ENCODE data around the gene PFDN4.
"Not testable (repeated sequence)": the region's sequence is repeated elsewhere in the genome, so short reads cannot be mapped to it uniquely, and the experiment has no call there.

Gene PFDN4

DNA sequence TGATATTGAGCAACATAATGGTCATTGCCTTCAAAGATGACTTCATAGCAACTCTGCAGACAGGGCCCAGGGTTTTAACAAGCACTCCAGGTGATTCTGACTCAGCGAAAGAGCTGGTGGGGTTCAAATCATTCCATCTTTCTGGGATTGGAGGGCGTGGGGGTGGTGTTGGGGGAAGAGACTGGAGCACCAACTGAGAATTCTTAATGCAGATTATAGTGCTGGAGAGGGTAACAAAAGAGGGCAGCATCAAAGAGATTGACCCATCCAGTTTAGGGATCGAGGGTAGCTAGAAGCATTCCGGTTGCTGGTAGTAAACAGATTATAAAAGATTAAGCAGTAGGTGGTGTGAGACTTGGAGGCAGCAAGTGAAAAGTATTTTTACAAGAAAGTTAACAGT lies 15.9 kb downstream of the PFDN4 start:
- no peak for DNase-seq (ENCODE audit: low read depth)

DNA sequence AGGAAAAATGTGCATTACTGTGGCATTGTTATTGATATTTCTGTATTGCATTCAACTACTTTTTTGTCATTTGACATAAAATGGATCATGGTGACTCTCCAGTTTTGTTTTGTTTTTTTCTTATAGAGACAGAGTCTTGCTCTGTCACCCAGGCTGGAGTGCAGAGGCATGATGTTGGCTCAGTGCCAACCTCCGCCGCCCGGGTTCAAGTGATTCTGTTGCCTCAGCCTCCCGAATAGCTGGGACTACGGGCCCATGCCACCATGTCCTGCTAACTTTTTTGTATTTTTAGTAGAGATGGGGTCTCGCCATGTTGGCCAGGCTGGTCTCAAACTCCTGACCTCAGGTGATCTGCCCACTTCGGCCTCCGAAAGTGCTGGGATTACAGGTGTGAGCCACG lies 16.8 kb downstream of the PFDN4 start:
- DNase-seq (ENCODE audit: low read depth): not testable (repeated sequence)

DNA sequence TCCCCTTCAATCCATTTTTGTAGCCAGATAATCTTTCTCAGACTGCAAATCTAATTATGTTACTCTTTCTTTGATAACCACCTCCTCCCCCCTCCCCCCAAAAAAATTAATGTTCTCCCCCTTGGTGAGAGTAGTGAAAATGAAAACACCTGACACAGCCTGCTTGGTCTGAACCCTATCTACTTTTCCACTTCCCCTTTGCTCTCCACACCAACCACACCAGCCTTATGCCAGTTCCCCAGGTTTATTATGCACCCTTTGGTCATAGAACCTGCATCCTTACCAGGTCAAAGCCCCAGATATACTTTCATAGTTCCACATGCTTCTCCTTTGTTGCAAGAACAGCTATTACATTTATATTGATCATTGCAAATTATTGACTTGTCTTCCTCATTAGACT lies 19.4 kb downstream of the PFDN4 start:
- no peak for DNase-seq (ENCODE audit: low read depth)

DNA sequence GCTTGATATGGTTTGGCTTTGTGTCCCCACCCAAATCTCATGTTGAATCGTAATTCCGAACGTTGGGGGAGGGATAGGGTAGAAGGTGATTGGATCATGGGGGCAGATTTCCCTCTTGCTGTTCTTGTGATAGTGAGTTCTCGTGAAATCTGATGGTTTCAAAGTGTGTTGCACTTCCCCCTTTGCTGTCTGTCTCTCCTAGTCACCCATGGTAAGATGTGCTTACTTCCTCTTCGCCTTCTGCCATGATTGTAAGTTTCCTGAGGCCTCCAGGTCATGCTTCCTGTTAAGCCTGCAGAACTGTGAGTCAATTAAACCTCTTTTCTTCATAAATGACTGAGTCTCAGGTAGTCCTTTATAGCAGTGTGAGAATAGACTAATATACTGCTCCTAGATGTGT lies 19.9 kb downstream of the PFDN4 start:
- no peak for DNase-seq (ENCODE audit: low read depth)

DNA sequence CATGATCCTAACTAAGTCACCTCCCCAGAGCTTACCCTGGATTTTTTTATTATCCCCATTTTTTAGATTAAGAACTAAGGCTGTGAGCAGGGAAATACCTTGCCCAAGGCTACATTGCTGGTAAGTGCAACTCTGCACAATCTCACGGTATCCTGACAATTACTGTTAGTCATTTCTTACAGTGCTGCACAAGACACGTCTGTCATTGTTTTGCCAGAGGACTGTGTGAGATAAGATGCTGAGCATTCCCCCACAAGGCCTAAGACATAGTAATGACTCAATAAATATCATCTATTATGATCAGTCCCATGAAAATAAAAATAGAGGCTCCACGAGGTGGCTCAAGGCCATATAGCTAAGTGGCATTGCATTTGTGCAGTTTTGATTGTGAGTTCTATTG lies 21.0 kb downstream of the PFDN4 start:
- DNase-seq (ENCODE audit: low read depth): no peak

DNA sequence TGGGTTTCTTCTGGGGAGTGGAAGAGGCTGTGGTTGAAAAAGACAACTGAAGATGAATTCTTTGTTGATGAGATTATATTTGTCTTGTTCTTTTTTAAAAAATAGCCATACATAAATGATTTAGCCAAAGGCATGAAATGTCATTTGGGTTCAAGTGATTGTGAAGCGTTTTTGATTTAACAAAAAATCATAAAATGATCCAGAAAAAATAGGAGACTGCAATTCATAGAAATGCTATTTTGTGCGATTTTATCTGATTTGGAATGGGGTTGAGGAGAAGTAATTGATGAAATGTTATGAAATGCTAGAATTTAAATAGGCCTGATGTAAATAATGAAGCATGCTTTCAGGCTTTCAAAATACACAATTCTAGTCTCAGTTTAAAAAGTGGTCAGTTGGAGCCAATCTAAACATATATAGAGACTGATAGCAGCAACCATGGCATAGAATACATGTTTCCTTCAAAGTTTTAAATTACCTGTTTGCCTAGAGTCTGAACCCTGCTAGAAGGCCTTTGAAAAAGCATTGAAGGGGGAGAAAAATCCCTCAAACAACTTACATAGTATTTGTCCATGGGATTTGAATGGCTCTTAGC lies 21.8 kb downstream of the PFDN4 start:
- DNase-seq (ENCODE audit: low read depth): no peak

DNA sequence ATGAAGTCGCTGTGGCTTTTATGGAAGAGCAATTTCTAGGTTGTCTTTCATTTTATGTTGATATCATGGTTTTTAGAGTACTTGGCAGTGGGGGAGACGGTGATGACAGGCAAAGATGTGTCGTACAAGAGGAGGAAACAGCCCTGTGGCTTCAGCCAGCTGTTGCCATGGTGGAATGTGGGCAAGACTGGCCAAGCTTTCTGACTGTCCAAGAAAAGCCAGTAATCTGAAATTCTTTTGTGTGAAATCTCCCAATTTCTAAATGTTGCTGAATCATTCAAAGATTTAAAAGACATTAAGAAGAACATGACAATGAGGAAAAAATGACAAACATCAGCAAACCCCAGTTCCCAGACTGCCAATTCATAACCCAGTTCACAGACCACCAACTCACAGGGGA lies 23.1 kb downstream of the PFDN4 start:
- no peak for DNase-seq (ENCODE audit: low read depth)

DNA sequence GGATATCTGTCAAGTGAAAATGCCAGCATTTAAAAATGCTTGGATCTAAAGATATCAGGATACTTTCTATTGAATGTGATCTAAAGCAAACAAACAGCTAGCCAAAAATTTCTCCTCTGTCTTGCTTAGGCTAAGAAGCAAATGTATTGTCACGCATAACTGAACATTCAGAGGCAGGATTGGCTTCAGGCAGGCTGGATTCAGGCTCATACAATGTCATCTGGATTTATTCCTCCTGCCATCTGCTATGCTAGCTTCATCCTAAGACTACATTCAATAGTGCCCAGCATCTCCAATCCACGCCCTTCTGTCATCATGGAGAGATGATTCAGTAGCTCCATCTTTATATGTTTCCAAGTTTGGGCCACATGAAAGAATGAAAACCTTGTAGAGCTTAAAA lies 27.1 kb downstream of the PFDN4 start:
- no peak for DNase-seq (ENCODE audit: low read depth)

DNA sequence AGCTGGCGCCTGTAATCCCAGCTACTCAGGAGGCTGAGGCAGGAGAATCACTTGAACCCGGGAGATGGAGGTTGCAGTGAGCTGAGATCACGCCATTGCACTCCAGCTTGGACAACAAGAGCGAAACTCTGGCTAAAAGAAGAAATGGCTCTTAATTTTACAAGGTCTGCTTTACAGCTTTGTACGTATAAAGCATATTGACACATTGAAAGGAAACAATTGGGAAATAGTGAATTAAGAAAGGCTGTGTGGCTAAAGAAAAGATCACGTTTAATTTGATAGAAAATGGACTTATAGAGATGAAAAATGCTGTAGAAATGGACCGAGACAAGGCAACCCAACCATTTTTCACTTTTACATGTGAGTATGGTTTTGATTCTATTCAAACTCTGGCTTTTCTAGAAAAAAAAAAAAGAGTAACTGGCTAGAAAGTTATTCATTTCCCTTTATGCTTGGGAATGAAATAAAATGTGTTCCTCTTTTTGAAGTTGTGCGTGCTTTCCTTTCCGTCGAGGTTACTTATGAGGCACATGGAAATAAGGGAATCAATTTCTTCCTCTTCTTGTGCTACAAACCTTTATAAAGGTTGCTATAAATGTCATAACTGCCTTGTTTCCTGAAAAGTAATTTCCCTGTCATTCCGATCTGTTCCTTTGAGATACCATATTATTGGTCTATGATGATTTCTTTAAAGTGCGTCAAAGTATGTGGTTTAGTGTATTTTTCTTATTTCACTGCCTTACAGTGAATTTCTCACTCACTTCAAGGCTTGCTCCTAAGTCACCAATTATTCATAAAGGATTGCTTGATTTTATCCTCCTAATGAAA lies 29.4 kb downstream of the PFDN4 start:
- DNase-seq (ENCODE audit: low read depth): no peak

DNA sequence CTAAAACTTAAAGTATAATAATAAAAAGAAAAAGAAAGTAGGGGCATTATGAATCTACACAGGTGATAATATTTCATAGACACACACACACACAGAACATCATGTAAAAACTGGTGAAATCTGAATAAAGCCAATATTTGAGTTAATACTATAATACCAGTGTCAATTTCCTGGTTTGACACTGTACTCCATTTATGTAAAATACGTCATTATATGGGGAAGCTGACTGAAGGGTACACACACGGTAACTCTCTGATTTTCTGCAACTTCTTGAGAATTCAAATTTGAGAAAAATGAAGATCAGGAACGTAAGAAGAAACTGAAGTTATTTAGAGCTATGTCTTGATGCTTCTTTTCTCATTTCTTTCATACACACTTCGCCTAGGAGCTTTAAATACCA lies 36.2 kb downstream of the PFDN4 start:
- DNase-seq (ENCODE audit: low read depth): no peak

DNA sequence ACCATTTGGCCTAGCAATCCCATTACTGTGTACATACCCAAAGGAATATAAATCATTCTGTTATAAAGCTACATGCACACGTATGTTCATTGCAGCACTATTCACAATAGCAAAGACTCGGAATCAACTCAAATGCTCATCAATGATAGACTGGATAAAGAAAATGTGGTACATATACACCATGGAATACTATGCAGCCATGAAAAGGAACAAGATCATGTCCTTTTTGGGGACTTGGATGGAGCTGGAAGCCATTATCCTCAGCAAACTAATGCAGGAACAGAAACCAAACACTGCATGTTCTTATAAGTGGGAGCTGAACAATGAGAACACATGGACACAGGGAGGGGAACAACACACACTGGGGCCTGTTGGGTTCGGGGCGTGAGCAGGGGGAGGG lies 40.8 kb downstream of the PFDN4 start:
- not testable (repeated sequence) for DNase-seq (ENCODE audit: low read depth)

DNA sequence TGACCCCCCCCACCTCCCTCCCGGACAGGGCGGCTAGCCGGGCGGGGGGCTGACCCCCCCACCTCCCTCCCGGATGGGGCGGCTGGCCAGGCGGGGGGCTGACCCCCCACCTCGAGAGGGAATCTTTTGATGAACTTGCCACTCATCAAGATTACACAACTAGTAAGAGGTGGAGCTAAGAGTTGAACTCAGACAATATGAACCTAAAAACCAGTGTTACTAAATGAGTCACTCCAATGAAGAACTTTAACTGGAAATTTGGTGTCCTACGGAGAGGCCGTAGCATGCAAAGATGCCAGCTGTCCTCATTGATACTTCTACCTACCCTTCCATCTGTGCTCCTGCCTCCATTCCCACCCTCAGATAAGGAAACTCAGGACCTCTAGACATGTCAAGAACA lies 42.8 kb downstream of the PFDN4 start:
- no peak for DNase-seq (ENCODE audit: low read depth)

DNA sequence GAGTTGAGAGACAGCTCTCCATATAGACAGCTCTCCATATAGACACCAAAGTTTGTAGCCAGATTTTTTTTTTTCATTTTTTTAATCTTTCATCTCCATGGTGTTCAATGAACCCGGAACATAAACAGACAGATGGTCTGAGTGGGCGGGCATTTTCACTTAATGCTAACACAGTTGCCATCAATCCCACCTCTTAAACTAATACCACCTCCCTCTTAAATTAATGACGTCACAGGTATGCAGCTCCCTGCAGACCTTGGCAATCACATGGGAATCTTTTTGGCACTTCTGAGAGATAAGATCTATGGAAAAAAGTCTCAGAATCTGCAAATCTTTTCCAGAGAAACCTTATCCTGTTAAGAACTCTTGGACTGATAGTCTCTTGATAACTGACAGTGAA lies 43.2 kb downstream of the PFDN4 start:
- DNase-seq (ENCODE audit: low read depth): no peak

DNA sequence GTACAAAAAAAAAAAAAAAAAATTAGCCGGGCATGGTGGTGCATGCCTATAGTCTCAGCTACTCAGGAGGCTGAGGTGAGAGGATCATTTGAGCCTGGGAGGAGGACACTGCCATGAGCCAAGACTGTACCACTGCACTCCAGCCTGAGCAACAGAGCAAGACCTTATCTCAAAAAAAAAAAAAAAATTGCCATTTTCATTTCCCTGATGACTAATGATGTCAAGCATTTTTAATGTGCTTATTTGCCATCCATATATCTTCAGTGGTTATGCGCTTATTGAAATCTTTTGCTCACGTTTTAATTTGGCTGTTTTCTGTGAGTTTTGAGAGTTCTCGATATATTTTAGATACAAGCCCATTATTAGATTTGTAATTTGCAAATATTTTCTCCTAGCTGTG lies 46.7 kb downstream of the PFDN4 start:
- DNase-seq (ENCODE audit: low read depth): no peak

DNA sequence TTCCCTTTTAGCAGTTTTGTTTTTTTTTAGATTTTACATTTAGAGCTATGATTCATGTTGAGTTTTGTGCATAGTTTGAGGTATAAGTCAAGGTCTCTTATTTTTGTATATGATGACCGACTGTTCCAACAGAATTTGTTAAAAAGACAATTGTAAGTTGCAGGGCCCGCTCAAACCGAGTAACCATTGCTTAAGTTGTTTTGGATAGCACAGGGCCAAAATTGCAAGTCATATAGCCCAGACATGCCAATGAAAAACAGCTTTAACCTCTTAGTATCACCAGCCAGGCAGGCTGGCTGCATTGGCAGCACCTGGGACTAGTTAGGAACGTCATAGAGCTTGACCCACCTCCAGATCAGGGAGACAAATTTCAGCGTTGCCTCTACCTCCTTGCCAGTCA lies 47.3 kb downstream of the PFDN4 start:
- no peak for DNase-seq (ENCODE audit: low read depth)

DNA sequence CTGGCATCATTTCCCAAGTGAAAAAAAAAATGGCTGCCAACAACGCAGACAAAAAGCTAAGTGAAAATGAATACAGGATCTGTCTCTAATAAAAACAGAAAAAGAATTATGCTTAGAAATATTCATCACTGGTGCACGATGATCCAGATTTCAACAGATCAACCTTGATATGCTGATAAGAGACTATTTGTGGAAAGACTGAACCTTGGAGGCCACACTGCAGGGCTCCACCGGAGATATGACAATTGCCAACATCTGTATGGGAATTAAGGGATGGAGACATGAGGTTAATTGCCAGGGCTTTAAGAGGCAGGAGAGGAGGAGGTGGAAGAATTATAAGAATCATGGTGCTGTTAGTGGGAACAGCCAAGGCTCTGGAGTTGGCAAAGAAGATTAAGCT lies 48.3 kb downstream of the PFDN4 start:
- no peak for DNase-seq (ENCODE audit: low read depth)

DNA sequence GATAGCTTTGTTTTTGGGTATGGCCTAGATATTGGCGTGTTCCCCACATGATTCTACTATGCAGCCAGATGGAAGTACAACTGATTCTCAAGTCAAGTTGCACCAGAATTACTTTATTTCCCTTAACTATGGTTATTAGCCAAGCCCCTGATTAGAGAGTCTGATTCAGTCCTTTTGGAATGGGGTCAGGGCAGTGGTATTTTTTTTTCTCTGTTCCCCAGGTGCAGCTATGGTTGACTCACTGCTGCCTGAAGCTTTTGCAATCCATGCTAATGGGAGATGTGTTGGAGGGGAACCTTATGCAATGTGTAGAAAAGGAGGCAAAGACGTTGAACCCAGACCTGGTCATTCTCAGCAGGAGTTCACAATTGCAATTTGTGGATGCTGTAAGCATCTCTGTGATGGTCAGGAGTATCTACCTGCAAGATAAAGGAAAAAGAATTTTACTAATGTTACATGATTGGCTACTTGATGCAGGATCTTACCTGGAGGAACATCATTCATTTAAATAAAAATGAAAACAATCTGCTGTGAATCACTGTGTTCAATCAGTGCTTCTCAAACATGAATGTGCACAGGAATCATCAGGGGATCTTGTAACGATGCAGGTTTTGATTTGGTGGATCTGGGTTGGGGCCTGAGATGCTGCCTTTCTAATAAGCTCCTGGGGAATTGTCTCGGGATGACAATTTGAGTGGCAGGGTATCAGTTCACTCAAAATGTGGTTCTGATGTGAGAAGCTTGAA lies 49.4 kb downstream of the PFDN4 start:
- no peak for DNase-seq (ENCODE audit: low read depth)

DNA sequence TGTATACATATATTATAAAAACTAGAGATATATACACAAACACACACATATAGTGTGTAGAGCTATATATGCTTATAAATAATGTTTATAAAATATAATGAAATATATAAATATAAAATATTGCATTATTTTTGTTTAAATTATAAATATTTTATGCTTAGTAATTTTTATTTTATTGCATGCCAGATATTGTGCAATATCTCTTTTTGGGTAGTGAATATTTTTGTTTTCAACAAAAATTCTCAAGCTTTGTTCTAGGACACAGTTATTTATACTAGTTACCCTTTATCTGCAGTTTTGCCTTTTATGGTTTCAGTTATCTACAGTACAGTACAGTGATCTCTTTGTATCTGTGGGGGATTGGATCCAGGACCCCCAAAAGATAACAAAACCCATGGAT lies 52.2 kb downstream of the PFDN4 start:
- no peak for DNase-seq (ENCODE audit: low read depth)

DNA sequence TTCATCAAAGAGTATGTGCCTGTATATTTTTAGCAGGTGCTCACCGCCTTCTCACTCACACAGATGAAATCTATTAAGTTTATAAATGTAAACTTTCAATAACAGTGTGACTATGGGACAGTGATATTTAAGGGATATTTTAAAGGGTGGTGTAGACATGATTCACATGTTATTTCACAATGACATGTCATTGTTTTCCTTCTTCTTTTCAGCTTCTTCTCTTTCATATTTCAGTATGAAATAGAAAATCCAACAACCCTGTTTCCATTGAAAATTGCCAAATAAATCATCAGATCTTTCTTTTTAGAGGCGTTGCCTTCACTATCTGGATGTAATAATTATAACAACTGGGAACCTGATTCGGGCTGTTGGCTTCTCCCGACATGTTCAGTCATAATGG lies 54.8 kb downstream of the PFDN4 start:
- no peak for DNase-seq (ENCODE audit: low read depth)

DNA sequence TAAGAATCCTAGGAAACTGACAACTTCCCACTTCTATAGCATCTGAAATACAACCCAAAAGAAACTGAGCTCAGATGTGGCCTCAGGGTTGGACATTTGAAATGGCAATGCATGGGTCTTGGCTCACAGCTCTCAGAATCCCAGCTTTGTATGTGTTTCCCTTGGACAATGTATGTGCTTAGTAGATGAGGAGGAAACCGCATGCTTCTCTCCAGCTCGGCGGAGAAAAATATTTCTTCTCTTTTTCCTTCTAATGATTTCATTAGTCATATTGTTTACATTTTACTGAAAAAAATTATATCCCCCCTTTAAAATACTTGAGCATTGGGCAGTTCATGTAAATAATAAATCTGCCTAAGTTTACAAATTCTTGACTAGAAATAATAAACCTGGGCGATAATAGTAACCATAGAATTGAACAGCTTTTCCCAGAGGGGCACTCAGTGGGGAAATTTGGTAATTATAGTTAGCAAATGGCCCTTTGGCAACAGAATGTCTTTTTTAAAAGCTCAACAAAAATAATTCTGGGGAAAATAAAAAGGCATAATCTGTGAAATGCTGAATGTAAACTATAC lies 55.3 kb downstream of the PFDN4 start:
- DNase-seq (ENCODE audit: low read depth): no peak

DNA sequence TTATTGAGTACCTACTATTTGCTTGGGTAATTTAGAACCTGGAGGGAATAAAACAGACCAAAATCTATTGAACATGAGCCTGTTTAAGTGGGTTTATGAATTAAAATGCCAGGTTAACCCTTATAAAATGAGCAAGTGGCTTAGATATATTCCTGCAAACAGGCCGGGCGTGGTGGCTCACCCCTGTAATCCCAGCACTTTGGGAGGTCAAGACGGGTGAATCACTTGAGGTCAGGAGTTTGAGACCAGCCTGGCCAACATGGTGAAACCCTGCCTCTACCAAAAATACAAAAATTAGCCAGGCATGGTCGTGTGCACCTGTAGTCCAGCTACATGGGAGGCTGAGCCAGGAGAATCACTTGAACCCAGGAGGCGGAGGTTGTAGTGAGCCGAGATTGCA lies 57.9 kb downstream of the PFDN4 start:
- not testable (repeated sequence) for DNase-seq (ENCODE audit: low read depth)

DNA sequence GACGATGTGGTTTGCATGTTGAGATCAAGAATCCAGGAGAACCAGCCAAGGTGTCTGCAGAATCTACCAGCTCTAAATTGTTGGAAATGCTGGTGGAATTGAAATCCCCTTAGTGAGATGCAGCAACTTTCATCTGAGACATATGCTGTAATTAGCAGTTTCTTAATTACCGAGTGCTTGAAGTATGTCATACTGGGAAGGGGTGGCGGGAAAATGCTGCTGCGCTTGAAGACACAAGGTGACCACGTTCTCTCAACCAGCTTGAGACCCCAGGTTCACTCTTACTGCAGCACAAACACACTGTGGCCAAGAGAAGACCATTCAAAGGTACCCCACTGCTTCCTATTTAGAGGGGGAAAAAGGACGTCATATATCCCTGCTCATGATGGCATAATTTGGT lies 59.0 kb downstream of the PFDN4 start:
- DNase-seq (ENCODE audit: low read depth): no peak

DNA sequence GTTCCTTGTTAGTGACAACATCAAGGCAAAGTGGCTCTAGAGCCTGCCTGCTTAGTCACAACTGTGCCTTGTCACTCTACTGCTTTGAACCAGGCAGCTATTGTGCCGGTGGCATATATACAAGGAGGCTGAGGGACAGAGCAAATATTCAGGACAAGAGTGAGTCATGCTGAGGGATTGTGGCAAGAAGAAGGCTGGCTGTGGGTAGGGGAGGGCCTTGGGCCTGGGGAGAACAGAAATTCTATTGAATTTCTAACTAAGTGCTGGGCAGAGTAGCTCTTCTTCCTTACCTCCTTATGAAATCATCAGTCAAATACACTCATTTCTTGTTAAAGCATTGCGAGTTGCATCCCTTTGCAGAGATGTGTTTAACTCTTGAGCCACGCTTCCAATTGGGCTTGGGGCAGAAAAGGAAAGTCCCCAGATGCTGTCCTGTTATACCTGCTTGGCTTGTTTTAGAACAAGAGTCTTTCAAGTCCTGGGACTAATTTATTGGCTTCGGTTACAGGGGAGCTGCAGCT lies 59.7 kb downstream of the PFDN4 start:
- DNase-seq (ENCODE audit: low read depth): no peak

All from stimulated activated CD8-positive, alpha-beta memory T cell treated with anti-CD3 and anti-CD28 coated beads, Interleukin-7, amount 100 ng/mL, for 24 hours (primary cell).